ENCODE measurements around the gene MMP13.

Gene MMP13

DNA sequence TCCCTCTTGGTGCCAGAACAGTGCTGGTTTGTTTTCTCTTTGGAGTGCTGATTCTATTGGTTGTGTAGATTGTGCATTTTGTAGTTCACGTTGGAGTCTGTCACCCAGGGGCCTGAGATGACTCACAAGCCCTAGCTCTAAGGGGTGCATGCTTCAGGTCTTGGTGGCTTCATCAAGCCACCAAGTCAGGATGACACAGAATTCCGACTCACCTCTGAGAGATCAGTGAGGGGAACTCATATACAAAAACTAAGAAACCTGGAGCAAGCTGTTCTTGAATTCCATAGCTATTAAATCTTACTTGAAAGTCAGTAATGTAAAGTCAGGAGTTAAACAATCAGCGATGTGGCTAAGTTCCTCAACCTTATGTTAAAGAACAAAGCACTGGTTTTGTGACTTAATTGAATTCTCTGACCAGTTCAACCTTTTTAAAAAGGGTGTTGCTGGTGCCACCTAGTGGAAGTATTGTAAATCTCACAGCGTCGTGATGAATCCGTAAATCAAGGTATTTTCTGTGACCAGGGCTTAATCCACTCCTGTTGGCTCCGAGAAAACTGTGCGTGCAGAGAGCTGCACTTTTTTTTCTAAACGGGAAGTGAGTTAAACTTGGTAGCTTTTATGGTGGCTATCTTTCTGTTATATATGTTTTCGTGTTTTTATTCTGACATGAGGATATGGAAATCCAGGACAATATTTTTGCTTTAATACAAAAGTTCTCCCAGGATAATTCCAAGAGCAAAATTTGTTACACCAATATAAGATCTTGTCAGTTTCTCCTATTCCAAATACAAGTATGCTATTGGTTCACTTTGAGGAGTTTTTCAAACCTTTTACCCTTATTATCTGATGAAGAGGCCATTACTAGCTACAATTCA is 14.6 kb downstream of the MMP13 start:
- DNase-seq (ENCODE audit: low read depth): peak; percentile 17
- no peak overlapping the region for H3K4me3 ChIP-seq (ENCODE audit: low read depth, low read length)

DNA sequence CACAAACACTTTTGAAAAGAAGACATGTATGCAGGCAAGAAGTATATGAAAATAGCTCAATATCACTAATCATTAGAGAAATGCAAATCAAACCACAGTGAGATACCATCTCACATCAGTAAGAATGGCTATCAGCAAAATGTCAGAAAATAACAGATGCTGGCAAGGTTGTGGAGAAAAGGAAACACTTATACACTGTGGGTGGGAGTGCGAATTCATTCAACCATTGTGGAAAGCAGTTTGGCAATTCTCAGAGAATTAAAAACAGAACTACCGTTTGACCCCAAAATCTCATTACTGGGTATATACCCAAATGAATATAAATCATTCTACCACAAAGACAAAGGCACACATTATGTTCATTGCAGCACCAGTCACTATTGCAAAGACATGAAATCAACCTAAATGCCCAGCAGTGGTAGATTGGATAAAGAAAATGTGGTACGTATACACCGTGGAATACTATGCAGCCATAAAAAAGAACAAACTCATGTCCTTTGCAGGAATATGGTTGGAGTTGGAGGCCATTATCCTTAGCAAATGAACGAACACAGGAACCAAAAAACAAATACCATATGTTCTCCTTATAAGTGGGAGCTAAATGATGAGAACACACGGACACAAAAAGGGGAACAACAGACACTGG is 18.5 kb downstream of the MMP13 start:
- H3K4me3 ChIP-seq (ENCODE audit: low read depth, low read length): no peak overlapping the region
- DNase-seq (ENCODE audit: low read depth): no peak

GRCh38 chr11:102935514-102935913 is 20.0 kb downstream of the MMP13 start:
- H3K4me3 ChIP-seq (ENCODE audit: low read depth, low read length): no peak overlapping the region
- no peak for DNase-seq (ENCODE audit: low read depth)

GRCh38 chr11:102934735-102935134 is 20.8 kb downstream of the MMP13 start:
- no peak overlapping the region for H3K4me3 ChIP-seq (ENCODE audit: low read depth, low read length)
- no peak for DNase-seq (ENCODE audit: low read depth)

- no peak for DNase-seq (ENCODE audit: low read depth)
Measured at GRCh38 chr11:102933627-102934026, 21.9 kb downstream of the MMP13 start.

DNA sequence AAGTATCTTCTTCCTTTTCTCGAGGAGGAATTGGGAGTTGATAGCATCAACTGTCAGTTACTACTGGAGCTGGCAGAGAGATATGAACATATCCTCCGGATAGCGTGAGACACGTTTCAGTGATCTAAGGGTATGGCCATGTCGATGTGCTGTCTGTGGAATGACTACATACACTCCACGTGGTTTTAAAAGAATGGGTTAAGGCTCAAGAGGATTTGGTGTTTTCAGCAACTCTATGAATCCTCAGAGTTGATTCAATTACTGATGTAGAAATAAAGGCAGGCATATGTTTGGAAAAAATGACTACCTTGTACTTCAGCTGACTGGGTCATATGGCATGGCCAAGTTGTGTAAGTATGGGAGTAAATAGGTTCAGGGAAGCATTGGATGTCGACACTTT is 22.9 kb downstream of the MMP13 start:
- H3K4me3 ChIP-seq (ENCODE audit: low read depth, low read length): no peak overlapping the region
- DNase-seq (ENCODE audit: low read depth): no peak

More at GRCh38 chr11:102933627-102934026, 21.9 kb downstream of the MMP13 start:
- no peak overlapping the region for H3K4me3 ChIP-seq (ENCODE audit: low read depth, low read length)

DNA sequence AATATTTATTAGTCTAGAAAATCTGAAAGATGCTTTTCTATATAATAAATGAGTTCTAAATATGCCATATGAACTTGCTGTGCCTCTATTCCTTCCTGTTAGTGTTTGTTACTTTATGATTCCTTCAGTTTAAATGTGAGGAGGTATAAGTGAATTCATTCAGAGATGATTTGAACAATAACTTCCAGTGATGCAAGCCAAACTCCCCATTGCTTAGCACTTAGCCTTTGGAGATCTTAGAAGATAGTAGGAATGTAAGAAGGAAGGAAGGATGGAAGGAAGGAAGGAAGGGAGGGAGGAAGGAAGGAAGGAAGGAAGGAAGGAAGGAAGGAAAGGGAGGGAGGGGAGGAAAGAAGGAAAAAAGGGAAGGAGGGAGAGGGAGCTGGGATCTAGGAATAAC is 25.1 kb downstream of the MMP13 start:
- no peak for DNase-seq (ENCODE audit: low read depth)
- no peak overlapping the region for H3K4me3 ChIP-seq (ENCODE audit: low read depth, low read length)

DNA sequence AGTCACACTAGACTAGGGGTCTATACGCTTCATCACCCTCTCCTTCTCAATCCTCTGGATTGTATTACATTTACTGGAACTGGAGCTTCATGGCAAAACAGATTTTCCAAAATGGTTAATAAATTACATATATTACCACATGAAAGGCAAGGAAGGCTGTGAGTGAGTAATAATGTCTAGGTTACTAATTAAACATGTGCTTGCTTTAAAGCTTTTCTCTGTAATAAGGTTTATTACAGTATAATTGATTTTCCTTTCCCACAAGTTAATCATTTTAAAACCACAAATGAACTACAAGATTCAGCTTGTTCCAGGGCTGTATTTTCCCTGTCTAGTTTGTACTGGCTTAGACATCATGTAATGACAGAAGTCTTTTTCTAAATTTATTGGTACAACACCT is 25.6 kb downstream of the MMP13 start:
- no peak for DNase-seq (ENCODE audit: low read depth)
- no peak overlapping the region for H3K4me3 ChIP-seq (ENCODE audit: low read depth, low read length)

DNA sequence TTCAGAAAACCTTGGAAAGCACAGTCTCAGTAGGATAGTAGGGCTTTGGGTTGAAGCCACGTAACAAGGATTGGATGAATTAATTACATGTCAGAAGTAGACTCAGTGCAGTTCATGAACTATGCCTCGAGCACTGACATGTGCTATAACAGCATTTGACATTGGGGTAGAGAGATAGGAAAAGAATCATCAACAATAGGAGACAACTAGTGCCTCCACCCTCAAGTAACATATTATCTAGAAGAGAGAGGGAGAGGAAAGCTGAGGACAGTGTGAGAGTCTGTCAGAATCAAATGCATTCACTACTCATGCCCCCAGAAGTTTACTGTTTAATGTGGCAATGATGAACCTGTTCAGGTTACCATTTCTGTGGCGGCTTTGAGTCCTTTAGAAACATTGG is 26.4 kb downstream of the MMP13 start:
- no peak overlapping the region for H3K4me3 ChIP-seq (ENCODE audit: low read depth, low read length)
- DNase-seq (ENCODE audit: low read depth): no peak

GRCh38 chr11:102928247-102928646 is 27.3 kb downstream of the MMP13 start:
- DNase-seq (ENCODE audit: low read depth): no peak
- H3K4me3 ChIP-seq (ENCODE audit: low read depth, low read length): no peak overlapping the region

DNA sequence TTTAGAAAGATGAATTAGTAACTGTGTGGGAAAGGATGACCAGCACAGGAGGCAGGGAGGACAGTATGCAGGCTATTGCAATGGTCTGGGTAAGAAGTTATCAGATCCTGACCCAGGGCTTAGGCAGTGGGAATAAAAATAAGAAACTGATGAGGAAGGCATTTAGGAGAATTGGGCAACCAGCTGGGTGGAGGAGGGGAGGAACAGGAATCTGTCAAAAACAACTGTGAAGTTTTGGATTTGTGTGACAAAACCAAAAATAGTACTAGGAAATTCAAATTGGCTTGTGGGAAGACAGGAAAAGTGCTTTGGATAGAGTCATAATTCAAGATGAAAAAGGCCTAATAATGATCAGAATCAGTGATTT is 27.9 kb downstream of the MMP13 start:
- no peak for DNase-seq (ENCODE audit: low read depth)
- no peak overlapping the region for H3K4me3 ChIP-seq (ENCODE audit: low read depth, low read length)

DNA sequence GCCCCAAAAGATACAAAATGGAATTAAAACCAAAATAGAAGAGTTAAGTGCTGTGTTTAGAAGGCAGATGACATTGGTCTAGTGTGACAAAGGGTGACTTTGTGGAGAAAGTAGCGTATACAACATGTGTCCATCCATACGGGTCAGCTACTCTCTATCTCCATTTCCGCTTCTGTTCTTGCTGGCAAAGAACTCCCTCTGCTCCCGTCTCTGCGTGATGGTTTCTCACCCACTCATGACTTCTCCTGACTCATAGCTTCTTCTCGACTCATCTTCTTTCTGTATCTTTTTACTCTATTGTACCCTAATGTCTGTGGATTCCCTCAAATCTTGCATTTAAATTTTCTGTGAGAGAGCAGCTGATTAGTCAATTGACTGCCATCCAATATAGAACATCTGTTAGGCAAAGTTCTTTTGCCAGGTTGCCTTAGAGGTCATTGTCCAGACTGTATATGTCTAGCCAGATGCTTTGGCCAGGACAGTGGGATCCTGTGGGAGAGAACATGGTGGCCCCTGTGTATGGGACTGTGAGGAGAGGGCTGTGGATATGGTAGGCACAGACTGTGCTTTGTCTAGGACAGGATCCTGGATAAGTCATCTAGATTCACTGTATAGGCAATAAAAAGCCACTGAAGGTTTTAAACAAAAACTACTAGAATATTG is 28.4 kb downstream of the MMP13 start:
- no peak overlapping the region for H3K4me3 ChIP-seq (ENCODE audit: low read depth, low read length)
- DNase-seq (ENCODE audit: low read depth): no peak

- no peak for DNase-seq (ENCODE audit: low read depth)
- no peak overlapping the region for H3K4me3 ChIP-seq (ENCODE audit: low read depth, low read length)
Measured at GRCh38 chr11:102926517-102926916, 29.0 kb downstream of the MMP13 start.

DNA sequence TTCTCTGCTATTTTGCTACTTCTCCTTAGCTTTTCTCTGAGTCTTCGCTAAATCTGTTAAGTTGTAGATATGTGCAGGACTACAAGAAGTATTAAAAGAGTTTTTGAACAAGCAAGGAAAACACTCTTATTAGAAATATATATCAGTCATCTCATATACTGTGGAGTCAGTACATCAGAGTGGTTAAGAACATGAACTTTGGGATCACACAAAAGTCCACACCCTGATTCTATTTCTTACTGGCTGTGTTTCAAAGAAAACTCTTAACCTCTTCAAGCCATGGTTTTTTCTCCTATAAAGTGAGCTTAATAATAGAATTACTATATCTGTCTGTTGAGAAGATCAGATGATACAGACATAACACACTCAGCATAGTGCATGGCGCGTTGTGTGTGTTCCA is 29.5 kb downstream of the MMP13 start:
- no peak for DNase-seq (ENCODE audit: low read depth)
- H3K4me3 ChIP-seq (ENCODE audit: low read depth, low read length): no peak overlapping the region

DNA sequence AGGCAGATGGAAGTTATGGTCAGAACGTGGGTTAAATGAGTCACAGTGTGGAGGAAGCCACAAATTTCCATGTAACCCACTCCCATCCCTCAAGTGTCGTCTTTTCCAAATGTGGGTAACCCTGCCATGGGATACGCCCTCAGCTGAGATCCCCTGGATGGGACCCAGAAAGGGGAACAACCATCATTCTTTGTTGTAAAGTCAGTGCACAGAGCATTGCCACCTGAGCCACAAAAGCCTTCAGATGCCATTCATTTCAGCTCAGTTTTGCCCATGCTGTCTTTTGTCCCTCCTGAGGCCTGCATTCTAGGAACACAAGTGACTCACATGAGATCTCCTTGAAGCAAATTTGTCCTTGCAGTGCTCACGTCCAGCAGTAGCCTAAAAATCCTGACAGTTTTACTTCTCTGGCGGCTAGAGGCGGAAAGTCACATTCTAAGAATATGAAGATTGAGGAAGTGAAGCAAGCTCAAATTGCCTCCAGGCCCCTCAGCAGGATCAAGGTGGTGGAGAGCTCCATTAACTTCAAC is 30.6 kb downstream of the MMP13 start:
- no peak overlapping the region for H3K4me3 ChIP-seq (ENCODE audit: low read depth, low read length)
- DNase-seq (ENCODE audit: low read depth): no peak

GRCh38 chr11:102921587-102922220 is 33.8 kb downstream of the MMP13 start:
- DNase-seq (ENCODE audit: low read depth): no peak
- H3K4me3 ChIP-seq (ENCODE audit: low read depth, low read length): no peak overlapping the region

- DNase-seq (ENCODE audit: low read depth): no peak
- no peak overlapping the region for H3K4me3 ChIP-seq (ENCODE audit: low read depth, low read length)
Measured at GRCh38 chr11:102920118-102920684, 35.3 kb downstream of the MMP13 start.

DNA sequence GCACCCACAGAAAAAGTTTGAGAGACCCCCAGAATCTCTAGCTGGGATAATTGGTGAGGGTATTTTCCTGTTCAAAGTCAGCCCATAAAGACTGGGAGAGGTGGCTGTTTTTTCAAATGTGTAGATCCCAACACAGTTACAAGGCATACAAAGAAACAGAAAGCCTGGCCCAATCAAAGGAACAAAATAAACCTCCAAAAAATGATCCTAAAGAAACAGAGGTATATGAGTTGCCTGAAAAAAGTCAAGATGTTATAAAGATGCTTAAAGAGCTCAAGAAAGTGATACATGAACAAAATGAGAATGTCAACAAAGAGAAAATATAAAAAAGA is 40.5 kb downstream of the MMP13 start:
- H3K4me3 ChIP-seq (ENCODE audit: low read depth, low read length): no peak overlapping the region
- no peak for DNase-seq (ENCODE audit: low read depth)

DNA sequence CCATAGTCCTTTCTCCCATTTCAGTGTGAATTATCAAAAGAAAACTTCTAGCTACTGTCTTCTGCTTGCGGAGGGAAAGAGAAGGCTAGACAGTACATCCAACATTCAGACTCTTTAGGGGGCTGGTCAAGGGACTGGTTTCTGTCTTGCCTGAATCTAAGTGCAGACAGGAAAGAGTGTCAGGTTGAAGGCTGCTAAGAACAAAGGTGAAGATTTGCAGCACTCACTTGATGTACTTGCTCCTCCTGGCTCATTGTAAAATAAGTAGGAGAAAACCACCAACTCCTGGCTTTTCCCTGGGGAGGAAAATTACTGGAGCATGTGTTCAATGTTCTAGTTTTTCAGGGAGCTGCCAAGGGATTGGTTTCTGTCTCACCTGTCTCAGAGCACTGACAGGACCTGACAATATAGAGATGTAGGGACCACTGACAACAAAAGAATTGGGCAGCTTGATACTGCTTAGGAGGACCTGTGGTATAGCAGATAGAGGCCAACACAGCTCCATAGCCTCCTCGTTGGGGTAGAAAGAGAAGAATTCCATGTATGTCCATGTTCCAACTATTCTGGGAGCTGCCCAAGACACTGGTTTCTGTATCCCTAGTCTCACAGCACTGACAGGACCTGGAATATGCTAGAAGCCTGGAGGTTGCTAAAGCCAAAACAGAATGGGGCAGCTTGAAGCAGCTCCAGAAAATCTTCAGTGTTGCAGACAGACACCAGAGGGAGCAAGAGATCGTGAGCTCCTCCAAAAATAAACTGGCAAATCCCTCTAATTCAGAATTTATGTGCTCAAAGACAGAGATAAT is 41.1 kb downstream of the MMP13 start:
- no peak overlapping the region for H3K4me3 ChIP-seq (ENCODE audit: low read depth, low read length)
- DNase-seq (ENCODE audit: low read depth): no peak
